GM12878 (cell line): ENCODE measurements around the gene FOXJ3.

Experiments used
- EZH2 ChIP-seq: IDR thresholded peaks from 2 replicates; pipeline ENCODE4 v1.6.1; 2012; ENCODE audit warnings: low read depth, mild to moderate bottlenecking, control low read depth, inconsistent platforms, low read length, borderline replicate concordance; ENCODE audit not compliant: control insufficient read depth
- HDAC6 ChIP-seq: fragments of 200-600 bp; sonication (generic); IDR thresholded peaks from one replicate; pipeline ENCODE4 v1.8.0; 2017; ENCODE audit warnings: antibody characterized with exemption; ENCODE audit not compliant: unreplicated experiment
- POLR2AphosphoS5 ChIP-seq: IDR thresholded peaks from 2 replicates; pipeline ENCODE4 v1.6.1; 2011; ENCODE audit warnings: mild to moderate bottlenecking, low read length, inconsistent platforms
- RAD51 ChIP-seq: fragments of 450-650 bp; IDR thresholded peaks from 2 replicates; pipeline ENCODE4 v1.6.1; 2016; ENCODE audit warnings: moderate library complexity, mild to moderate bottlenecking, inconsistent platforms
- YY1 ChIP-seq: IDR thresholded peaks from 2 replicates; pipeline ENCODE4 v1.6.1; 2011; ENCODE audit warnings: low read depth, mild to moderate bottlenecking, low read length
- ZNF217 ChIP-seq: fragments of 450-650 bp; IDR thresholded peaks from 2 replicates; pipeline ENCODE4 v1.6.1; 2017; ENCODE audit warnings: antibody characterized with exemption, mild to moderate bottlenecking
- TF ChIP-seq, protein P1 (sequence below), 3 experiments: IDR thresholded peaks in 2 of 3; conservative IDR thresholded peaks in 1 of 3; 2 replicates each; pipeline ENCODE4 v1.5.1; 2011; ENCODE audit warnings: low read depth in 3 of 3, low read length in 3 of 3, mild to moderate bottlenecking in 3 of 3, control low read depth in 2 of 3, moderate library complexity in 2 of 3, inconsistent platforms in 1 of 3, mixed read lengths in 1 of 3; ENCODE audit not compliant: control insufficient read depth in 2 of 3, insufficient read depth in 1 of 3; ENCODE audit errors: extremely low read depth in 1 of 3
- TF ChIP-seq, protein P2 (sequence below): IDR thresholded peaks from 2 replicates; pipeline ENCODE4 v1.6.1; 2012; ENCODE audit warnings: mild to moderate bottlenecking, low read depth, low read length

DNA sequence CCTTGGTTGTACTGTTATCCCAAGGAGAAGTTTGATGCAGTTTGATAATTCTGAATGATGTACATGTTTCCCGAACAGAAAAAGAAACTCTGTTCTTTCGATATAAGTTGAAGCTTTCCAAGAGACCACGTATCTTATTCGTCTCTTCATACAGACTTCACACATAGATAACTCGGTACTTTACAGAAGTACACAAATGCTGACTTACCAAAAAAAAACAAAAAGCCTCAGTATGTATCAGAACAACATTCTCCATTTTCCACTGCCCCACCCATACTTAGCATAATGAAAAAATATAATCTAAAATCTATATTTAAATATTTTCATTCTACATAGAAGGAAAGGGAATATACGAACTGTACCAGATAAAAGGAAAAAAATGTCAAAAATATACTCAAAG lies 2.2 kb downstream of the FOXJ3 start:
- no peak for TF ChIP-seq EZH2
- TF ChIP-seq ZNF217: no peak
- TF ChIP-seq, protein P1, sequence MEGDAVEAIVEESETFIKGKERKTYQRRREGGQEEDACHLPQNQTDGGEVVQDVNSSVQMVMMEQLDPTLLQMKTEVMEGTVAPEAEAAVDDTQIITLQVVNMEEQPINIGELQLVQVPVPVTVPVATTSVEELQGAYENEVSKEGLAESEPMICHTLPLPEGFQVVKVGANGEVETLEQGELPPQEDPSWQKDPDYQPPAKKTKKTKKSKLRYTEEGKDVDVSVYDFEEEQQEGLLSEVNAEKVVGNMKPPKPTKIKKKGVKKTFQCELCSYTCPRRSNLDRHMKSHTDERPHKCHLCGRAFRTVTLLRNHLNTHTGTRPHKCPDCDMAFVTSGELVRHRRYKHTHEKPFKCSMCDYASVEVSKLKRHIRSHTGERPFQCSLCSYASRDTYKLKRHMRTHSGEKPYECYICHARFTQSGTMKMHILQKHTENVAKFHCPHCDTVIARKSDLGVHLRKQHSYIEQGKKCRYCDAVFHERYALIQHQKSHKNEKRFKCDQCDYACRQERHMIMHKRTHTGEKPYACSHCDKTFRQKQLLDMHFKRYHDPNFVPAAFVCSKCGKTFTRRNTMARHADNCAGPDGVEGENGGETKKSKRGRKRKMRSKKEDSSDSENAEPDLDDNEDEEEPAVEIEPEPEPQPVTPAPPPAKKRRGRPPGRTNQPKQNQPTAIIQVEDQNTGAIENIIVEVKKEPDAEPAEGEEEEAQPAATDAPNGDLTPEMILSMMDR (IDR thresholded peaks at IDR 0.05 in 2 of 3, conservative IDR thresholded peaks at IDR 0.05 in 1 of 3; ENCODE audit: control insufficient read depth in 2 of 3, extremely low read depth in 1 of 3, insufficient read depth in 1 of 3, low read depth in 3 of 3, low read length in 3 of 3): no peak
- no peak for TF ChIP-seq POLR2AphosphoS5
- TF ChIP-seq RAD51: no peak
- TF ChIP-seq, protein P2, sequence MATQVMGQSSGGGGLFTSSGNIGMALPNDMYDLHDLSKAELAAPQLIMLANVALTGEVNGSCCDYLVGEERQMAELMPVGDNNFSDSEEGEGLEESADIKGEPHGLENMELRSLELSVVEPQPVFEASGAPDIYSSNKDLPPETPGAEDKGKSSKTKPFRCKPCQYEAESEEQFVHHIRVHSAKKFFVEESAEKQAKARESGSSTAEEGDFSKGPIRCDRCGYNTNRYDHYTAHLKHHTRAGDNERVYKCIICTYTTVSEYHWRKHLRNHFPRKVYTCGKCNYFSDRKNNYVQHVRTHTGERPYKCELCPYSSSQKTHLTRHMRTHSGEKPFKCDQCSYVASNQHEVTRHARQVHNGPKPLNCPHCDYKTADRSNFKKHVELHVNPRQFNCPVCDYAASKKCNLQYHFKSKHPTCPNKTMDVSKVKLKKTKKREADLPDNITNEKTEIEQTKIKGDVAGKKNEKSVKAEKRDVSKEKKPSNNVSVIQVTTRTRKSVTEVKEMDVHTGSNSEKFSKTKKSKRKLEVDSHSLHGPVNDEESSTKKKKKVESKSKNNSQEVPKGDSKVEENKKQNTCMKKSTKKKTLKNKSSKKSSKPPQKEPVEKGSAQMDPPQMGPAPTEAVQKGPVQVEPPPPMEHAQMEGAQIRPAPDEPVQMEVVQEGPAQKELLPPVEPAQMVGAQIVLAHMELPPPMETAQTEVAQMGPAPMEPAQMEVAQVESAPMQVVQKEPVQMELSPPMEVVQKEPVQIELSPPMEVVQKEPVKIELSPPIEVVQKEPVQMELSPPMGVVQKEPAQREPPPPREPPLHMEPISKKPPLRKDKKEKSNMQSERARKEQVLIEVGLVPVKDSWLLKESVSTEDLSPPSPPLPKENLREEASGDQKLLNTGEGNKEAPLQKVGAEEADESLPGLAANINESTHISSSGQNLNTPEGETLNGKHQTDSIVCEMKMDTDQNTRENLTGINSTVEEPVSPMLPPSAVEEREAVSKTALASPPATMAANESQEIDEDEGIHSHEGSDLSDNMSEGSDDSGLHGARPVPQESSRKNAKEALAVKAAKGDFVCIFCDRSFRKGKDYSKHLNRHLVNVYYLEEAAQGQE: no peak
- TF ChIP-seq HDAC6: no peak
- TF ChIP-seq YY1: no peak
